ENCODE data around the gene NELFCD.
A peak's percentile ranks its signal among the peaks of the same experiment; 100 is the strongest.

Gene NELFCD

GRCh38 chr20:59016795-59017492 is 35.9 kb downstream of the NELFCD start:
- Mint-ChIP-seq H3K36me3 (ENCODE audit: low read depth) (no peaks in the 10 kb centered on the region), H3K27me3 (no peaks in the 10 kb centered on the region), H3K4me1 (ENCODE audit: low read depth) (peaks cover 44% of the 10 kb centered on the region), H3K27ac (peak overlapping the region; percentile 72), H3K9me3 (no peaks in the 10 kb centered on the region), H3K4me3 (no peak overlapping the region)

GRCh38 chr20:59017493-59018231 is 36.6 kb downstream of the NELFCD start:
- Mint-ChIP-seq H3K4me1 (ENCODE audit: low read depth) (peaks cover 41% of the 10 kb centered on the region), H3K27me3 (no peaks in the 10 kb centered on the region), H3K9me3 (no peaks in the 10 kb centered on the region), H3K36me3 (ENCODE audit: low read depth) (peaks cover 5% of the 10 kb centered on the region), H3K27ac (peak overlapping the region; percentile 26), H3K4me3 (no peak overlapping the region)

- Mint-ChIP-seq H3K27ac (no peak overlapping the region), H3K4me1 (ENCODE audit: low read depth) (peaks cover 33% of the 10 kb centered on the region), H3K27me3 (no peaks in the 10 kb centered on the region), H3K36me3 (ENCODE audit: low read depth) (peaks cover 16% of the 10 kb centered on the region), H3K4me3 (no peak overlapping the region), H3K9me3 (no peaks in the 10 kb centered on the region)
These were observed 37.8 kb downstream of the NELFCD start for GRCh38 chr20:59018817-59019216.

GRCh38 chr20:59019217-59019616 is 38.2 kb downstream of the NELFCD start, which contains the start of gene TUBB1:
TUBB1 (plus strand) TSS chr20:59019429; CDS start chr20:59019523, 94 bp downstream.
- no peaks in the 10 kb centered on the region for H3K9me3 Mint-ChIP-seq
- H3K27ac Mint-ChIP-seq: no peak within 1 kb of the TSS

GRCh38 chr20:59020938-59021551 is 40.0 kb downstream of the NELFCD start:
- H3K27me3 Mint-ChIP-seq: no peaks in the 10 kb centered on the region
- H3K36me3 Mint-ChIP-seq (ENCODE audit: low read depth): peaks cover 37% of the 10 kb centered on the region
- H3K27ac Mint-ChIP-seq: no peak overlapping the region
- peaks cover 27% of the 10 kb centered on the region for H3K4me1 Mint-ChIP-seq (ENCODE audit: low read depth)
- H3K4me3 Mint-ChIP-seq: no peak overlapping the region
- no peaks in the 10 kb centered on the region for H3K9me3 Mint-ChIP-seq

More at GRCh38 chr20:59019217-59019616, 38.2 kb downstream of the NELFCD start, which contains the start of gene TUBB1:
- no peak within 1 kb of the TSS for H3K4me3 Mint-ChIP-seq
- H3K4me1 Mint-ChIP-seq (ENCODE audit: low read depth): peaks cover 29% of the 10 kb centered on the region
- no peaks in the 10 kb centered on the region for H3K27me3 Mint-ChIP-seq
- peaks cover 20% of the 10 kb centered on the region for H3K36me3 Mint-ChIP-seq (ENCODE audit: low read depth)

GRCh38 chr20:59022754-59023153 is 41.7 kb downstream of the NELFCD start:
- Mint-ChIP-seq H3K4me1 (ENCODE audit: low read depth) (peaks cover 27% of the 10 kb centered on the region), H3K9me3 (no peaks in the 10 kb centered on the region), H3K27ac (no peak overlapping the region), H3K36me3 (ENCODE audit: low read depth) (peaks cover 53% of the 10 kb centered on the region), H3K27me3 (no peaks in the 10 kb centered on the region), H3K4me3 (no peak overlapping the region)

- Mint-ChIP-seq H3K4me1 (ENCODE audit: low read depth) (peaks cover 36% of the 10 kb centered on the region), H3K4me3 (no peak overlapping the region), H3K27me3 (no peaks in the 10 kb centered on the region), H3K9me3 (no peaks in the 10 kb centered on the region), H3K36me3 (ENCODE audit: low read depth) (peaks cover 60% of the 10 kb centered on the region), H3K27ac (no peak overlapping the region)
These were observed 42.6 kb downstream of the NELFCD start for GRCh38 chr20:59023616-59024015.

- Mint-ChIP-seq H3K27ac (no peak overlapping the region), H3K9me3 (no peaks in the 10 kb centered on the region), H3K4me3 (no peak overlapping the region), H3K36me3 (ENCODE audit: low read depth) (peaks cover 65% of the 10 kb centered on the region), H3K27me3 (no peaks in the 10 kb centered on the region), H3K4me1 (ENCODE audit: low read depth) (peaks cover 41% of the 10 kb centered on the region)
These were observed 43.1 kb downstream of the NELFCD start for GRCh38 chr20:59024111-59024530.

- H3K4me3 Mint-ChIP-seq: no peak overlapping the region
- H3K9me3 Mint-ChIP-seq: no peaks in the 10 kb centered on the region
- H3K4me1 Mint-ChIP-seq (ENCODE audit: low read depth): peaks cover 51% of the 10 kb centered on the region
- H3K36me3 Mint-ChIP-seq (ENCODE audit: low read depth): peaks cover 75% of the 10 kb centered on the region
- H3K27me3 Mint-ChIP-seq: no peaks in the 10 kb centered on the region
- no peak overlapping the region for H3K27ac Mint-ChIP-seq
These were observed 44.0 kb downstream of the NELFCD start for GRCh38 chr20:59025086-59025485.

GRCh38 chr20:59025511-59025910 is 44.5 kb downstream of the NELFCD start:
- Mint-ChIP-seq H3K27me3 (no peaks in the 10 kb centered on the region), H3K4me1 (ENCODE audit: low read depth) (peaks cover 55% of the 10 kb centered on the region), H3K27ac (no peak overlapping the region), H3K9me3 (no peaks in the 10 kb centered on the region), H3K36me3 (ENCODE audit: low read depth) (peaks cover 79% of the 10 kb centered on the region), H3K4me3 (no peak overlapping the region)

- H3K27me3 Mint-ChIP-seq: no peaks in the 10 kb centered on the region
- H3K36me3 Mint-ChIP-seq (ENCODE audit: low read depth): peaks cover 89% of the 10 kb centered on the region
- H3K9me3 Mint-ChIP-seq: no peaks in the 10 kb centered on the region
- peak overlapping the region; percentile 35 for H3K4me3 Mint-ChIP-seq
- peak overlapping the region; percentile 71 for H3K27ac Mint-ChIP-seq
- peaks cover 59% of the 10 kb centered on the region for H3K4me1 Mint-ChIP-seq (ENCODE audit: low read depth)
These were observed 46.1 kb downstream of the NELFCD start for GRCh38 chr20:59026904-59027740.

- peaks cover 85% of the 10 kb centered on the region for H3K36me3 Mint-ChIP-seq (ENCODE audit: low read depth)
- peak overlapping the region; percentile 35 for H3K4me3 Mint-ChIP-seq
- H3K9me3 Mint-ChIP-seq: no peaks in the 10 kb centered on the region
- no peaks in the 10 kb centered on the region for H3K27me3 Mint-ChIP-seq
- peak overlapping the region; percentile 71 for H3K27ac Mint-ChIP-seq
- peaks cover 62% of the 10 kb centered on the region for H3K4me1 Mint-ChIP-seq (ENCODE audit: low read depth)
These were observed 46.8 kb downstream of the NELFCD start for GRCh38 chr20:59027741-59028320.

GRCh38 chr20:59028812-59029211 is 47.8 kb downstream of the NELFCD start:
- H3K36me3 Mint-ChIP-seq (ENCODE audit: low read depth): peaks cover 81% of the 10 kb centered on the region

GRCh38 chr20:59030911-59031563 is 50.0 kb downstream of the NELFCD start:
- H3K4me1 Mint-ChIP-seq (ENCODE audit: low read depth): peaks cover 75% of the 10 kb centered on the region
- peak overlapping the region; percentile 78 for H3K27ac Mint-ChIP-seq

More at GRCh38 chr20:59028812-59029211, 47.8 kb downstream of the NELFCD start:
- peak overlapping the region; percentile 89 for H3K4me3 Mint-ChIP-seq
- no peaks in the 10 kb centered on the region for H3K9me3 Mint-ChIP-seq
- H3K27ac Mint-ChIP-seq: peak overlapping the region; percentile 49
- no peaks in the 10 kb centered on the region for H3K27me3 Mint-ChIP-seq
- H3K4me1 Mint-ChIP-seq (ENCODE audit: low read depth): peaks cover 71% of the 10 kb centered on the region

More at GRCh38 chr20:59030911-59031563, 50.0 kb downstream of the NELFCD start:
- Mint-ChIP-seq H3K36me3 (ENCODE audit: low read depth) (peaks cover 83% of the 10 kb centered on the region), H3K9me3 (no peaks in the 10 kb centered on the region), H3K4me3 (peak overlapping the region; percentile 89), H3K27me3 (no peaks in the 10 kb centered on the region)

All from stimulated activated naive CD8-positive, alpha-beta T cell treated with anti-CD3 and anti-CD28 coated beads, Interleukin-15, Interleukin-2, amounts not matched to agents 100 ng/mL and 50 ng/mL, for 24 hours (primary cell).